Progenitor cell of endocrine pancreas (in vitro differentiated cells): ENCODE results near the gene GJB4. TPM values are rescaled to one million over a fixed set of nuclear protein-coding genes. Genes with fewer than 3 reads are reported as not detected.

Experiments
- DNase-seq: peaks from one replicate; pipeline ENCODE4 v3.0.0; 2021; ENCODE audit warnings: low spot score; ENCODE audit not compliant: unreplicated experiment
- H3K27ac Mint-ChIP-seq: 2 replicates; pipeline ENCODE4 v1.8.0; 2021; ENCODE audit warnings: mild to moderate bottlenecking, moderate library complexity, mixed read lengths
- H3K27me3 Mint-ChIP-seq: 2 replicates; pipeline ENCODE4 v1.8.0; 2021; ENCODE audit warnings: mixed read lengths
- H3K36me3 Mint-ChIP-seq: 2 replicates; pipeline ENCODE4 v1.8.0; 2022; ENCODE audit warnings: mixed read lengths; ENCODE audit not compliant: insufficient read depth
- H3K4me1 Mint-ChIP-seq: 2 replicates; pipeline ENCODE4 v1.8.0; 2021; ENCODE audit warnings: low read depth, mixed read lengths
- H3K4me3 Mint-ChIP-seq: 2 replicates; pipeline ENCODE4 v1.8.0; 2021; ENCODE audit warnings: low read depth, mild to moderate bottlenecking, moderate library complexity, mixed read lengths
- H3K9me3 Mint-ChIP-seq: 2 replicates; pipeline ENCODE4 v1.8.0; 2021; ENCODE audit warnings: low read depth, mixed read lengths
- CTCF ChIP-seq: fragments of 200-600 bp; sonication (generic); IDR thresholded peaks from one replicate; pipeline ENCODE4 v1.5.0; 2021; ENCODE audit warnings: antibody characterized with exemption, mild to moderate bottlenecking; ENCODE audit not compliant: unreplicated experiment
- total RNA-seq: library from RNA; stranded (reverse); gene quantifications from 2 replicates; pipeline ENCODE4 v1.2.1, GENCODE V29; 2021

Gene GJB4
- total RNA-seq, 1 donor from 2014 or later, result not detected

GRCh38 chr1:34754964-34755637, 4.4 kb upstream of the GJB4 start, which contains the start of gene GJB5:
Gene GJB5, plus strand, starts transcription at chr1:34755047. Its CDS starts 2,284 bp downstream, at chr1:34757331.
- no peak for TF ChIP-seq CTCF
- no peak for DNase-seq
- peaks cover 6% of the 10 kb centered on the region for H3K9me3 Mint-ChIP-seq
- H3K27ac Mint-ChIP-seq, result no peak within 1 kb of the TSS
- no peak within 1 kb of the TSS for H3K4me3 Mint-ChIP-seq
- no peaks in the 10 kb centered on the region for H3K4me1 Mint-ChIP-seq
- peaks cover 24% of the 10 kb centered on the region for H3K27me3 Mint-ChIP-seq
- peaks cover 1% of the 10 kb centered on the region for H3K36me3 Mint-ChIP-seq

GRCh38 chr1:34755961-34756360, 3.6 kb upstream of the GJB4 start:
- TF ChIP-seq CTCF, result no peak
- Mint-ChIP-seq H3K36me3 (peaks cover 1% of the 10 kb centered on the region), H3K9me3 (peaks cover 6% of the 10 kb centered on the region), H3K4me3 (no peak overlapping the region), H3K27me3 (peaks cover 20% of the 10 kb centered on the region), H3K4me1 (no peaks in the 10 kb centered on the region), H3K27ac (no peak overlapping the region)
- no peak for DNase-seq

- H3K4me3 Mint-ChIP-seq, result no peak overlapping the region
- H3K36me3 Mint-ChIP-seq, result peaks cover 1% of the 10 kb centered on the region
- H3K27me3 Mint-ChIP-seq, result peaks cover 12% of the 10 kb centered on the region
- H3K27ac Mint-ChIP-seq, result no peak overlapping the region
- DNase-seq, result no peak
- no peaks in the 10 kb centered on the region for H3K4me1 Mint-ChIP-seq
- no peak for TF ChIP-seq CTCF
- H3K9me3 Mint-ChIP-seq, result peaks cover 6% of the 10 kb centered on the region
Observed at GRCh38 chr1:34757386-34757785, 2.2 kb upstream of the GJB4 start.

GRCh38 chr1:34758751-34759150, 789 bp upstream of the GJB4 start:
- Mint-ChIP-seq H3K27me3 (peaks cover 14% of the 10 kb centered on the region), H3K9me3 (peaks cover 1% of the 10 kb centered on the region), H3K36me3 (peaks cover 1% of the 10 kb centered on the region), H3K4me3 (no peak overlapping the region), H3K27ac (no peak overlapping the region), H3K4me1 (peaks cover 7% of the 10 kb centered on the region)
- no peak for DNase-seq
- TF ChIP-seq CTCF, result no peak

- TF ChIP-seq CTCF, result no peak
- Mint-ChIP-seq H3K36me3 (no peaks in the 10 kb centered on the region), H3K4me3 (no peak overlapping the region), H3K4me1 (peaks cover 7% of the 10 kb centered on the region), H3K9me3 (no peaks in the 10 kb centered on the region), H3K27ac (no peak overlapping the region), H3K27me3 (peaks cover 13% of the 10 kb centered on the region)
- no peak for DNase-seq
Observed at GRCh38 chr1:34761176-34761761, 1.7 kb downstream of the GJB4 start.
